ENCODE measurements around the gene USHBP1. TPM values are rescaled to one million over a fixed set of nuclear protein-coding genes. Genes with fewer than 3 reads are reported as not detected.

Gene USHBP1
- total and polyA plus RNA-seq, 2 of the 13 experiments (the other 11 are each of a cell fraction or from before 2014, with no cell fraction given) = 0.15 to 1.5 TPM

- TF ChIP-seq, protein P1, sequence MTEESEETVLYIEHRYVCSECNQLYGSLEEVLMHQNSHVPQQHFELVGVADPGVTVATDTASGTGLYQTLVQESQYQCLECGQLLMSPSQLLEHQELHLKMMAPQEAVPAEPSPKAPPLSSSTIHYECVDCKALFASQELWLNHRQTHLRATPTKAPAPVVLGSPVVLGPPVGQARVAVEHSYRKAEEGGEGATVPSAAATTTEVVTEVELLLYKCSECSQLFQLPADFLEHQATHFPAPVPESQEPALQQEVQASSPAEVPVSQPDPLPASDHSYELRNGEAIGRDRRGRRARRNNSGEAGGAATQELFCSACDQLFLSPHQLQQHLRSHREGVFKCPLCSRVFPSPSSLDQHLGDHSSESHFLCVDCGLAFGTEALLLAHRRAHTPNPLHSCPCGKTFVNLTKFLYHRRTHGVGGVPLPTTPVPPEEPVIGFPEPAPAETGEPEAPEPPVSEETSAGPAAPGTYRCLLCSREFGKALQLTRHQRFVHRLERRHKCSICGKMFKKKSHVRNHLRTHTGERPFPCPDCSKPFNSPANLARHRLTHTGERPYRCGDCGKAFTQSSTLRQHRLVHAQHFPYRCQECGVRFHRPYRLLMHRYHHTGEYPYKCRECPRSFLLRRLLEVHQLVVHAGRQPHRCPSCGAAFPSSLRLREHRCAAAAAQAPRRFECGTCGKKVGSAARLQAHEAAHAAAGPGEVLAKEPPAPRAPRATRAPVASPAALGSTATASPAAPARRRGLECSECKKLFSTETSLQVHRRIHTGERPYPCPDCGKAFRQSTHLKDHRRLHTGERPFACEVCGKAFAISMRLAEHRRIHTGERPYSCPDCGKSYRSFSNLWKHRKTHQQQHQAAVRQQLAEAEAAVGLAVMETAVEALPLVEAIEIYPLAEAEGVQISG (CRISPR knock-in tag; IDR thresholded peaks at IDR 0.05) = no peak; the same call in 1 of the 2 replicates
- TF ChIP-seq ZNF354B (CRISPR knock-in tag; IDR thresholded peaks at IDR 0.05) = no peak
- TF ChIP-seq, protein P2, sequence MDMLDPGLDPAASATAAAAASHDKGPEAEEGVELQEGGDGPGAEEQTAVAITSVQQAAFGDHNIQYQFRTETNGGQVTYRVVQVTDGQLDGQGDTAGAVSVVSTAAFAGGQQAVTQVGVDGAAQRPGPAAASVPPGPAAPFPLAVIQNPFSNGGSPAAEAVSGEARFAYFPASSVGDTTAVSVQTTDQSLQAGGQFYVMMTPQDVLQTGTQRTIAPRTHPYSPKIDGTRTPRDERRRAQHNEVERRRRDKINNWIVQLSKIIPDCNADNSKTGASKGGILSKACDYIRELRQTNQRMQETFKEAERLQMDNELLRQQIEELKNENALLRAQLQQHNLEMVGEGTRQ (IDR thresholded peaks at IDR 0.05; ENCODE audit: low read depth, low read length) = no peak
- TF ChIP-seq, protein P2 (CRISPR knock-in tag; IDR thresholded peaks at IDR 0.05; ENCODE audit: borderline replicate concordance) = peak; percentile 73; the same call in 1 of the 2 replicates
- TF ChIP-seq, protein P3, sequence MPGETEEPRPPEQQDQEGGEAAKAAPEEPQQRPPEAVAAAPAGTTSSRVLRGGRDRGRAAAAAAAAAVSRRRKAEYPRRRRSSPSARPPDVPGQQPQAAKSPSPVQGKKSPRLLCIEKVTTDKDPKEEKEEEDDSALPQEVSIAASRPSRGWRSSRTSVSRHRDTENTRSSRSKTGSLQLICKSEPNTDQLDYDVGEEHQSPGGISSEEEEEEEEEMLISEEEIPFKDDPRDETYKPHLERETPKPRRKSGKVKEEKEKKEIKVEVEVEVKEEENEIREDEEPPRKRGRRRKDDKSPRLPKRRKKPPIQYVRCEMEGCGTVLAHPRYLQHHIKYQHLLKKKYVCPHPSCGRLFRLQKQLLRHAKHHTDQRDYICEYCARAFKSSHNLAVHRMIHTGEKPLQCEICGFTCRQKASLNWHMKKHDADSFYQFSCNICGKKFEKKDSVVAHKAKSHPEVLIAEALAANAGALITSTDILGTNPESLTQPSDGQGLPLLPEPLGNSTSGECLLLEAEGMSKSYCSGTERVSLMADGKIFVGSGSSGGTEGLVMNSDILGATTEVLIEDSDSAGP (CRISPR knock-in tag; IDR thresholded peaks at IDR 0.05; ENCODE audit: borderline replicate concordance) = peak; percentile 52; the same call in 1 of the 2 replicates
- 0 out of 2 replicates have a peak, but pooled peaks have one; percentile 19 for TF ChIP-seq DNMT1 (CRISPR knock-in tag; IDR thresholded peaks at IDR 0.05)
- TF ChIP-seq, protein P4, sequence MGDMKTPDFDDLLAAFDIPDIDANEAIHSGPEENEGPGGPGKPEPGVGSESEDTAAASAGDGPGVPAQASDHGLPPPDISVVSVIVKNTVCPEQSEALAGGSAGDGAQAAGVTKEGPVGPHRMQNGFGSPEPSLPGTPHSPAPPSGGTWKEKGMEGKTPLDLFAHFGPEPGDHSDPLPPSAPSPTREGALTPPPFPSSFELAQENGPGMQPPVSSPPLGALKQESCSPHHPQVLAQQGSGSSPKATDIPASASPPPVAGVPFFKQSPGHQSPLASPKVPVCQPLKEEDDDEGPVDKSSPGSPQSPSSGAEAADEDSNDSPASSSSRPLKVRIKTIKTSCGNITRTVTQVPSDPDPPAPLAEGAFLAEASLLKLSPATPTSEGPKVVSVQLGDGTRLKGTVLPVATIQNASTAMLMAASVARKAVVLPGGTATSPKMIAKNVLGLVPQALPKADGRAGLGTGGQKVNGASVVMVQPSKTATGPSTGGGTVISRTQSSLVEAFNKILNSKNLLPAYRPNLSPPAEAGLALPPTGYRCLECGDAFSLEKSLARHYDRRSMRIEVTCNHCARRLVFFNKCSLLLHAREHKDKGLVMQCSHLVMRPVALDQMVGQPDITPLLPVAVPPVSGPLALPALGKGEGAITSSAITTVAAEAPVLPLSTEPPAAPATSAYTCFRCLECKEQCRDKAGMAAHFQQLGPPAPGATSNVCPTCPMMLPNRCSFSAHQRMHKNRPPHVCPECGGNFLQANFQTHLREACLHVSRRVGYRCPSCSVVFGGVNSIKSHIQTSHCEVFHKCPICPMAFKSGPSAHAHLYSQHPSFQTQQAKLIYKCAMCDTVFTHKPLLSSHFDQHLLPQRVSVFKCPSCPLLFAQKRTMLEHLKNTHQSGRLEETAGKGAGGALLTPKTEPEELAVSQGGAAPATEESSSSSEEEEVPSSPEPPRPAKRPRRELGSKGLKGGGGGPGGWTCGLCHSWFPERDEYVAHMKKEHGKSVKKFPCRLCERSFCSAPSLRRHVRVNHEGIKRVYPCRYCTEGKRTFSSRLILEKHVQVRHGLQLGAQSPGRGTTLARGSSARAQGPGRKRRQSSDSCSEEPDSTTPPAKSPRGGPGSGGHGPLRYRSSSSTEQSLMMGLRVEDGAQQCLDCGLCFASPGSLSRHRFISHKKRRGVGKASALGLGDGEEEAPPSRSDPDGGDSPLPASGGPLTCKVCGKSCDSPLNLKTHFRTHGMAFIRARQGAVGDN (CRISPR knock-in tag; IDR thresholded peaks at IDR 0.05) = peak; percentile 95
- TF ChIP-seq TFE3 (CRISPR knock-in tag; IDR thresholded peaks at IDR 0.05) = peak; percentile 72; the same call in 1 of the 2 replicates
- TF ChIP-seq, protein P5, sequence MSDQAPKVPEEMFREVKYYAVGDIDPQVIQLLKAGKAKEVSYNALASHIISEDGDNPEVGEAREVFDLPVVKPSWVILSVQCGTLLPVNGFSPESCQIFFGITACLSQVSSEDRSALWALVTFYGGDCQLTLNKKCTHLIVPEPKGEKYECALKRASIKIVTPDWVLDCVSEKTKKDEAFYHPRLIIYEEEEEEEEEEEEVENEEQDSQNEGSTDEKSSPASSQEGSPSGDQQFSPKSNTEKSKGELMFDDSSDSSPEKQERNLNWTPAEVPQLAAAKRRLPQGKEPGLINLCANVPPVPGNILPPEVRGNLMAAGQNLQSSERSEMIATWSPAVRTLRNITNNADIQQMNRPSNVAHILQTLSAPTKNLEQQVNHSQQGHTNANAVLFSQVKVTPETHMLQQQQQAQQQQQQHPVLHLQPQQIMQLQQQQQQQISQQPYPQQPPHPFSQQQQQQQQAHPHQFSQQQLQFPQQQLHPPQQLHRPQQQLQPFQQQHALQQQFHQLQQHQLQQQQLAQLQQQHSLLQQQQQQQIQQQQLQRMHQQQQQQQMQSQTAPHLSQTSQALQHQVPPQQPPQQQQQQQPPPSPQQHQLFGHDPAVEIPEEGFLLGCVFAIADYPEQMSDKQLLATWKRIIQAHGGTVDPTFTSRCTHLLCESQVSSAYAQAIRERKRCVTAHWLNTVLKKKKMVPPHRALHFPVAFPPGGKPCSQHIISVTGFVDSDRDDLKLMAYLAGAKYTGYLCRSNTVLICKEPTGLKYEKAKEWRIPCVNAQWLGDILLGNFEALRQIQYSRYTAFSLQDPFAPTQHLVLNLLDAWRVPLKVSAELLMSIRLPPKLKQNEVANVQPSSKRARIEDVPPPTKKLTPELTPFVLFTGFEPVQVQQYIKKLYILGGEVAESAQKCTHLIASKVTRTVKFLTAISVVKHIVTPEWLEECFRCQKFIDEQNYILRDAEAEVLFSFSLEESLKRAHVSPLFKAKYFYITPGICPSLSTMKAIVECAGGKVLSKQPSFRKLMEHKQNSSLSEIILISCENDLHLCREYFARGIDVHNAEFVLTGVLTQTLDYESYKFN (CRISPR knock-in tag; conservative IDR thresholded peaks at IDR 0.05) = peak; percentile 32; the same call in 1 of the 2 replicates
- TF ChIP-seq ELF1 (CRISPR knock-in tag; IDR thresholded peaks at IDR 0.05) = peak; percentile 20; the same call in 1 of the 2 replicates
Measured at GRCh38 chr19:17255150-17255621, 9.4 kb downstream of the USHBP1 start (continued).

All from HepG2 (cell line).